PC-3 (cell line): Measurements from ENCODE around the gene TACC2. TPM values are rescaled to one million over a fixed set of nuclear protein-coding genes. Genes with fewer than 3 reads are reported as not detected.

Experiments
- ATAC-seq: fragments of 200-7000 bp; cut with Tn5 transposase; 2 replicates; pipeline ENCODE4 v1.9.1; 2020; ENCODE audit warnings: mild to moderate bottlenecking, moderate library complexity
- BruUV-seq: library from RNA; stranded (reverse); fragments of 400-500 nt; replicated peaks from 2 replicates; lab custom pipeline; 2021; lab: Mats Ljungman, UMichigan
- CTCF ChIA-PET: fragments of 300-600 bp; sonication (Branson Sonifier 250); formaldehyde crosslinking; loops from one replicate; lab custom pipeline; 2022; ENCODE audit warnings: antibody characterized with exemption; lab: Charles Lee
- POLR2A ChIA-PET: fragments of 300-600 bp; sonication (Branson Sonifier 250); formaldehyde crosslinking; loops from one replicate; lab custom pipeline; 2022; ENCODE audit warnings: antibody characterized with exemption; ENCODE audit not compliant: unreplicated experiment; lab: Charles Lee
- DNase-seq: peaks from one replicate; pipeline ENCODE4 v3.0.0-alpha.2; 2015
- H2AFZ ChIP-seq: fragments of 300-600 bp; sonication (generic); 2 replicates; pipeline ENCODE4 v1.6.0; 2016; ENCODE audit warnings: antibody characterized with exemption, low read length
- H3F3A ChIP-seq: fragments of 300-600 bp; sonication (generic); one replicate; pipeline ENCODE4 v1.6.0; 2017; ENCODE audit warnings: antibody characterized with exemption, low read length, control low read depth, mild to moderate bottlenecking; ENCODE audit not compliant: unreplicated experiment
- H3K27ac ChIP-seq: fragments of 300-600 bp; sonication (generic); 2 replicates; pipeline ENCODE4 v1.5.1; 2016; ENCODE audit warnings: mild to moderate bottlenecking, low read length
- H3K27me3 ChIP-seq: fragments of 300-600 bp; sonication (generic); 2 replicates; pipeline ENCODE4 v1.6.1; 2016; ENCODE audit warnings: low read length, mixed read lengths
- H3K36me3 ChIP-seq: fragments of 300-600 bp; sonication (generic); 2 replicates; pipeline ENCODE4 v1.6.1; 2016; ENCODE audit warnings: low read depth, mixed run types, low read length, mixed read lengths
- H3K4me1 ChIP-seq: fragments of 300-600 bp; sonication (generic); 2 replicates; pipeline ENCODE4 v1.5.1; 2016; ENCODE audit warnings: low read length; ENCODE audit not compliant: insufficient read depth
- H3K4me2 ChIP-seq: fragments of 300-600 bp; sonication (generic); 2 replicates; pipeline ENCODE4 v1.6.0; 2016; ENCODE audit warnings: low read length
- H3K4me3 ChIP-seq: fragments of 300-600 bp; sonication (generic); 2 replicates; pipeline ENCODE4 v1.5.1; 2016; ENCODE audit warnings: mild to moderate bottlenecking, low read length, mixed read lengths
- H3K79me2 ChIP-seq: fragments of 300-600 bp; sonication (generic); 2 replicates; pipeline ENCODE4 v1.6.1; 2017; ENCODE audit warnings: low read length, mixed read lengths
- H3K9ac ChIP-seq: fragments of 300-600 bp; sonication (generic); 2 replicates; pipeline ENCODE4 v1.6.0; 2016; ENCODE audit warnings: mild to moderate bottlenecking, low read length
- H3K9me2 ChIP-seq: fragments of 300-600 bp; sonication (generic); replicated peaks from 2 replicates; pipeline ENCODE4 v1.6.1; 2016; ENCODE audit warnings: mixed run types, low read length, mixed read lengths
- H3K9me3 ChIP-seq: fragments of 300-600 bp; sonication (generic); 2 replicates; pipeline ENCODE4 v1.6.1; 2016; ENCODE audit warnings: low read length, mixed read lengths
- H4K20me1 ChIP-seq: fragments of 300-600 bp; sonication (generic); 2 replicates; pipeline ENCODE4 v1.6.1; 2016; ENCODE audit warnings: low read length, mixed read lengths
- EZH2 ChIP-seq: fragments of 300-600 bp; sonication (generic); IDR thresholded peaks from one replicate; pipeline ENCODE4 v1.6.1; 2017; ENCODE audit warnings: antibody characterized with exemption, mild to moderate bottlenecking, low read length; ENCODE audit not compliant: unreplicated experiment
- EZH2phosphoT487 ChIP-seq: fragments of 300-600 bp; sonication (generic); IDR thresholded peaks from 2 replicates; pipeline ENCODE4 v1.6.1; 2018; ENCODE audit warnings: mild to moderate bottlenecking, antibody characterized with exemption, low read length, borderline replicate concordance
- intact Hi-C: fragments of 100-400 bp; cut with micrococcal nuclease; formaldehyde crosslinking; loops from 2 replicates; pipeline ENCODE4 v1.9.0; 2023
- total RNA-seq: library from RNA; depleted of rRNA; stranded (reverse); fragments of >200 nt; gene quantifications from 2 replicates; pipeline ENCODE4 v1.2.3, GENCODE V29; 2014
- TF ChIP-seq, protein P1 (sequence below): fragments of 300-600 bp; sonication (generic); conservative IDR thresholded peaks from 2 replicates; pipeline ENCODE4 v1.5.1; 2017; ENCODE audit warnings: antibody characterized with exemption, low read depth, mild to moderate bottlenecking, low read length

TACC2 gene
- total RNA-seq, 1 experiment from 2014 or later: 31.7 TPM

GRCh38 chr10:122082616-122083477 lies 93.9 kb downstream of the TACC2 start:
- no peak overlapping the region for H3K4me3 ChIP-seq
- BruUV-seq: no TSS peak
- no peaks in the 10 kb centered on the region for H3K27me3 ChIP-seq
- H3K4me1 ChIP-seq: no peaks in the 10 kb centered on the region
- ChIA-PET CTCF (no interaction called here), POLR2A (no interaction called here)
- no peaks in the 10 kb centered on the region for H3K9me2 ChIP-seq
- no peaks in the 10 kb centered on the region for H3K9me3 ChIP-seq
- H3K9ac ChIP-seq: no peak overlapping the region
- no peaks in the 10 kb centered on the region for H3K79me2 ChIP-seq
- H4K20me1 ChIP-seq: no peaks in the 10 kb centered on the region
- H3F3A ChIP-seq: no peaks in the 10 kb centered on the region
- H3K36me3 ChIP-seq: no peaks in the 10 kb centered on the region
- ATAC-seq: no peak
- intact Hi-C loops: no loop called here
- DNase-seq: no peak
- H2AFZ ChIP-seq: no peak overlapping the region
- H3K4me2 ChIP-seq: no peak overlapping the region
- TF ChIP-seq, protein P1, sequence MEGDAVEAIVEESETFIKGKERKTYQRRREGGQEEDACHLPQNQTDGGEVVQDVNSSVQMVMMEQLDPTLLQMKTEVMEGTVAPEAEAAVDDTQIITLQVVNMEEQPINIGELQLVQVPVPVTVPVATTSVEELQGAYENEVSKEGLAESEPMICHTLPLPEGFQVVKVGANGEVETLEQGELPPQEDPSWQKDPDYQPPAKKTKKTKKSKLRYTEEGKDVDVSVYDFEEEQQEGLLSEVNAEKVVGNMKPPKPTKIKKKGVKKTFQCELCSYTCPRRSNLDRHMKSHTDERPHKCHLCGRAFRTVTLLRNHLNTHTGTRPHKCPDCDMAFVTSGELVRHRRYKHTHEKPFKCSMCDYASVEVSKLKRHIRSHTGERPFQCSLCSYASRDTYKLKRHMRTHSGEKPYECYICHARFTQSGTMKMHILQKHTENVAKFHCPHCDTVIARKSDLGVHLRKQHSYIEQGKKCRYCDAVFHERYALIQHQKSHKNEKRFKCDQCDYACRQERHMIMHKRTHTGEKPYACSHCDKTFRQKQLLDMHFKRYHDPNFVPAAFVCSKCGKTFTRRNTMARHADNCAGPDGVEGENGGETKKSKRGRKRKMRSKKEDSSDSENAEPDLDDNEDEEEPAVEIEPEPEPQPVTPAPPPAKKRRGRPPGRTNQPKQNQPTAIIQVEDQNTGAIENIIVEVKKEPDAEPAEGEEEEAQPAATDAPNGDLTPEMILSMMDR: no peak
- TF ChIP-seq EZH2phosphoT487 (no peak), EZH2 (no peak)
- H3K27ac ChIP-seq: no peak overlapping the region

DNA sequence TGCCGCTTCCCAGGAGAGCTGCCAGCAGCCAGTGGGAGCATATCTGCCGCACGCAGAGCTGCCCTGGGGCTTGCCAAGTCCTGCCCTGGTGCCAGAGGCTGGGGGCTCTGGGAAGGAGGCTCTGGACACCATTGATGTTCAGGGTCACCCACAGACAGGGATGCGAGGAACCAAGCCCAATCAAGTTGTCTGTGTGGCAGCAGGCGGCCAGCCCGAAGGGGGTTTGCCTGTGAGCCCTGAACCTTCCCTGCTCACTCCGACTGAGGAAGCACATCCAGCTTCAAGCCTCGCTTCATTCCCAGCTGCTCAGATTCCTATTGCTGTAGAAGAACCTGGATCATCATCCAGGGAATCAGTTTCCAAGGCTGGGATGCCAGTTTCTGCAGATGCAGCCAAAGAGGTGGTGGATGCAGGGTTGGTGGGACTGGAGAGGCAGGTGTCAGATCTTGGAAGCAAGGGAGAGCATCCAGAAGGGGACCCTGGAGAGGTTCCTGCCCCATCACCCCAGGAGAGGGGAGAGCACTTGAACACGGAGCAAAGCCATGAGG lies 94.6 kb downstream of the TACC2 start:
- no TSS peak for BruUV-seq
- Histone ChIP-seq H3K4me3 (no peak overlapping the region), H3F3A (no peaks in the 10 kb centered on the region), H3K4me2 (no peak overlapping the region), H3K79me2 (no peaks in the 10 kb centered on the region), H3K4me1 (0 out of 2 replicates have a peak, but pooled peaks cover 2% of the 10 kb centered on the region), H3K36me3 (no peaks in the 10 kb centered on the region), H2AFZ (no peak overlapping the region), H3K9me3 (no peaks in the 10 kb centered on the region), H3K27ac (no peak overlapping the region), H3K27me3 (no peaks in the 10 kb centered on the region), H3K9ac (no peak overlapping the region), H4K20me1 (no peaks in the 10 kb centered on the region), H3K9me2 (no peaks in the 10 kb centered on the region)
- ATAC-seq: no peak
- no peak for TF ChIP-seq EZH2
- TF ChIP-seq, protein P1: no peak
- no peak for TF ChIP-seq EZH2phosphoT487
- ChIA-PET CTCF (no interaction called here), POLR2A (interaction anchor here (0.6 kb wide), 1 partner anchor 162 kb away, joined by 4 read pairs; no protein-coding TSS in a partner anchor)
- DNase-seq: no peak
- intact Hi-C loops: no loop called here
